H7 (cell line): ENCODE measurements around the gene PADI6. TPM values are rescaled to one million over a fixed set of nuclear protein-coding genes. Genes with fewer than 3 reads are reported as not detected.
A peak's percentile ranks its signal among the peaks of the same experiment; 100 is the strongest.

Experiments
- DNase-seq: peaks from one replicate; pipeline ENCODE4 v3.0.0; 2012
- H3K27me3 ChIP-seq: 2 replicates; pipeline ENCODE4 v1.6.0; 2011; ENCODE audit warnings: mild to moderate bottlenecking, low read length; ENCODE audit not compliant: control insufficient read depth, insufficient read depth
- H3K36me3 ChIP-seq: replicated peaks from 2 replicates; pipeline ENCODE4 v1.5.1; 2011; ENCODE audit warnings: low read length; ENCODE audit not compliant: control insufficient read depth, insufficient read depth
- H3K4me3 ChIP-seq: 2 replicates; pipeline ENCODE4 v1.5.1; 2011; ENCODE audit warnings: low read depth, mild to moderate bottlenecking, control low read depth, low read length, moderate library complexity; ENCODE audit not compliant: insufficient read depth
- total RNA-seq: library from RNA; depleted of rRNA; stranded (reverse); fragments of >200 nt; shearing (Covaris generic); gene quantifications from 2 replicates; pipeline ENCODE4 v1.2.3, GENCODE V29; 2014; rRNA removed

The PADI6 gene
- total RNA-seq, 1 experiment from 2014 or later, result not detected

DNA sequence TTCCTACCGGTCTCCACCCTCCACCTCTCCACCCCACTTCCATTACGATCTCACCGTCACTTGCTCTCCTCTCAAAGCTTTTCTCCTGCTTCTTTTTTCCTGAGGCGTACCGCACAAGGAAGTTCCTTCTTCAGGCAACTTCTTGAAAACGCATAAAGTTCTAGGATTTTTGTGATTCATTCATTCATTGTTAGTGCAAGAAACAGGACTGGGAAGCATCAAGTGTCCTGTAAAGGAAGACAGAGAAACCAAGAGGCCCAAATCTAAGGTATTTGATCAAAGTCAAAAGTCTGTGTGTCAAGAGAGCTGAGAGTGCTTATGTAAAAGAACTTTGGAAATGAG lies 68.8 kb downstream of the PADI6 start:
- Histone ChIP-seq H3K36me3 (peaks cover 13% of the 10 kb centered on the region), H3K27me3 (no peaks in the 10 kb centered on the region; the same call in 1 of the 2 replicates), H3K4me3 (peak overlapping the region; percentile 94)
- DNase-seq, result no peak

DNA sequence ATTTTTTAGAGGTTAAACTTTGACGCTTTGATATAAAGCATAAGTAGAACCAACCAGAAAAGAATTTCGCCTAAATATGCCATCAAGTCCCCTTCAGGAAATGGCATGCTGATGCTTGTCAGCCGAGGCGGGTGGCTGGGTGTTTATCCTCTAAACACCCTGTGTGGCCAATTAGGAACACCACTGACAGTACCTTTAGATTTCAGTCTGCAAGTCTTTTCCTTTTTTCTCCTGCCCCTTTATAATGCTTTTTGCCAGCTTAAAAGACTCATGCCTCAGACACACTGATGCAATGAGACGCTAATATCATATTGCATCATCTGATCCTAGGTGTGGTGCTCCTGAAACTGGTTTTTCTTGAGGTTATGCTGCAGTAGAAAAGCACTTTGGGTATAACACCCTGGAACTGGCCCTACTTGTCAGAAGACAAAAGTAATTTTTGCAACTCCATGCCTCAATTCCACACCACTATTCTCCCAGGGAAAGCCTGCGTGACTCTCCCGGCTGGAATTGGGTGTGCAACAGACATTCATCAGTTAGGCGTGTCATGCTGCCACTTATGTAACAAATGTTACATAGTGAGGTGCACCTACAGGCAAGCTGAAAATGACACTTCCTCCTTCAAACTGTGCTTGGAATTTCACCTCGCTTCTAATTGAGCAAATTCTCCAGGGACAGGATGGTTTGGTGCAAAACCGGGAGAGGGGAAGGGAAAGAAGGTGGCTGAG lies 69.4 kb downstream of the PADI6 start:
- DNase-seq, result peak; percentile 58
- Histone ChIP-seq H3K27me3 (no peaks in the 10 kb centered on the region; the same call in 1 of the 2 replicates), H3K36me3 (peaks cover 9% of the 10 kb centered on the region), H3K4me3 (no peak overlapping the region)

DNA sequence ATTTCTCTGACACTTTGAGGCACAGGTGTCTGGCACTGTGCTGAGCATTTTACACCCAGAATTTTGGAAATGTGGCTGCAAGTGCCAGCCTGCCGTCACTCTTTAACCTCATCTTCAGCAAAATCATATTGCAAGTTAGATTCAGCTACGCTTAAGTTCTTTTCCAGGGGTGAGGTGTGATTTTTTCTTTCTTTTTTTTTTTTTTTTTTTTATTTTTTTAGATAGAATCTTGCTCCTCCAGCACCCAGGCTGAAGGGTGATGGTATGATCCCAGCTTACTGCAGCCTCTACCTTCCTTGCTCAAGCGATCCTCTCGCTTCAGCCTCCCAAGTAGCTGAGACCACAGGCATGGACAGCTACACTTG lies 70.0 kb downstream of the PADI6 start:
- Histone ChIP-seq H3K4me3 (no peak overlapping the region), H3K36me3 (peaks cover 3% of the 10 kb centered on the region), H3K27me3 (no peaks in the 10 kb centered on the region; the same call in 1 of the 2 replicates)
- DNase-seq, result no peak

DNA sequence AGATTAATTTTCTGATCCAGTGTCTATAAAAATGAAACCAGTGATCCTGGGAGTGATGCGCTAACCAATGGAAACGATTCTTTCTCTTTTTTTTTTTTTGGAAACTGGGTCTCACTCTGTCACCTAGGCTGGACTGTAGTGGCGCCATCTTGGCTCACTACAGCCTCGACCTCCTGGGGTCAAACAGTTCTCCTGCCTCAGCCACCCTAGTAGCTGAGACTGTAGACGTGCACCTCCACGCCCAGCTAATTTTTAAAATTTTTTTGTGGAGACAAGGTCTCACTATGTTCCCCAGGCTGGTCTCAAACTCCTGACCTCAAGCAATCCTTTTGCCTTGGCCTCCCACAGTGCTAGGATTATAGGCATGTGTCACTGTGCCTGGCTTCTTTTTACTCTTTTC lies 70.8 kb downstream of the PADI6 start:
- Histone ChIP-seq H3K27me3 (no peaks in the 10 kb centered on the region; the same call in 1 of the 2 replicates), H3K4me3 (no peak overlapping the region), H3K36me3 (no peaks in the 10 kb centered on the region)
- no peak for DNase-seq

DNA sequence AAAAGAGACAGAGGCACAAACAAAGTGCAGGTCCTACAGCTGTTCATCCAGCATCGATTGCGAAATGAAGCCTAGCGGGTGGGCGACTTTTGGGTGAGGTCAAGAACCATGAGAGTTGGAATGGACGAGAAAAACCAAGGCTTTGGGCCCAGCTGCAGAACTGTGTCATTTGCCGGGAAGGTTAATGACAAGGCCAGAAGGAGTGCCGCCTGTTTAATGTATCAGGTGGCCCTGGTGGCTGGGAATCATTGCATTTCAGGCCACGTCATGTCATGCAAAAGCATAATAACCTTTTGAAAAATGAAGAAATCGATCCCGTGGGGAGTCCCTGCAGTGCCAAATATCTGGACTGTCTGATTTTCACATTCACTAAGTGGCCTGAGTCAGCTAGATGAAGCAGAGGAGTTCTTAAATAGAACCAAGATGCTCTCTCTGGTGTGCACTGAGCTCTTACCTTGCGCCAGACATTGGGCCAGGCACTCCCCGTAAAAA lies 75.6 kb downstream of the PADI6 start:
- no peaks in the 10 kb centered on the region for H3K27me3 ChIP-seq
- peak; percentile 11 for DNase-seq
- no peaks in the 10 kb centered on the region for H3K36me3 ChIP-seq
- no peak overlapping the region for H3K4me3 ChIP-seq

Other genes starting within 250 kb of the PADI6 start
- 0.07 and 0.45 TPM in 2 replicates for gene PADI1, start 167.1 kb upstream of the PADI6 start, total RNA-seq
- 1.2 and 4.1 TPM in 2 replicates for gene PADI3, start 123.1 kb upstream of the PADI6 start, total RNA-seq
- gene PADI4, start 64.0 kb upstream of the PADI6 start, total RNA-seq, result 0.62 TPM in 1 of 2 replicates, not detected in the other
- 363 and 366 TPM in 2 replicates for gene RCC2, start 67.5 kb downstream of the PADI6 start, total RNA-seq
- gene ARHGEF10L, start 167.5 kb downstream of the PADI6 start, total RNA-seq, result 54.8 and 76.9 TPM in 2 replicates